Measurements from ENCODE around the gene UBE2V1.
A peak's percentile ranks its signal among the peaks of the same experiment; 100 is the strongest.

UBE2V1 gene

DNA sequence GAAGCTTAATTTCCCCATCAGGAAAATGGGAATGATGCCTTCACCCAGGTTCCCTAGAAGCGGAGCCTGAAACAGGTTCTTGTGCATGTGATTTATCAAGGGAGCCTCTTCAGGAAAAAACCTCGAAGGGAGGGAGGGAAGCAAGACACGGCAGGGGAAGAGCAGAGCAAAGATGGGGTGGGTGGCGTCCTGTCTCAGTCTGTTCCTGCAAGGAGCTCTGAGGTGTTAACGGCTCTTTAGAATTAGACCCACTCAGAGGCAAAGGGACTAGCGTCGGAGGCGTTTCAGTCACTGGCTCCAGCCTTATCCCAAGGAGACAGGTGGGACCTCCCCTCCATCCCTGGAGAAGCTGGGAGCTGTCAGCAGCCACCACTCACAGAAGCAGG lies 15.6 kb upstream of the UBE2V1 start:
- FAIRE-seq, result no peak
- no peak for TF ChIP-seq POLR2A (IDR thresholded peaks at IDR 0.05; ENCODE audit: low read depth, low read length)
- no peak for TF ChIP-seq PAX5 (IDR thresholded peaks at IDR 0.05; ENCODE audit: insufficient read depth, low read length, severe bottlenecking)
- no peak for TF ChIP-seq POU2F2 (IDR thresholded peaks at IDR 0.05; ENCODE audit: low read depth, low read length)
- no peak for TF ChIP-seq TAF1 (IDR thresholded peaks at IDR 0.05; ENCODE audit: low read depth, low read length)
- TF ChIP-seq POLR2AphosphoS5 (IDR thresholded peaks at IDR 0.05; ENCODE audit: low read depth, low read length), result no peak
- TF ChIP-seq SPI1 (IDR thresholded peaks at IDR 0.05; ENCODE audit: low read depth, low read length), result no peak

DNA sequence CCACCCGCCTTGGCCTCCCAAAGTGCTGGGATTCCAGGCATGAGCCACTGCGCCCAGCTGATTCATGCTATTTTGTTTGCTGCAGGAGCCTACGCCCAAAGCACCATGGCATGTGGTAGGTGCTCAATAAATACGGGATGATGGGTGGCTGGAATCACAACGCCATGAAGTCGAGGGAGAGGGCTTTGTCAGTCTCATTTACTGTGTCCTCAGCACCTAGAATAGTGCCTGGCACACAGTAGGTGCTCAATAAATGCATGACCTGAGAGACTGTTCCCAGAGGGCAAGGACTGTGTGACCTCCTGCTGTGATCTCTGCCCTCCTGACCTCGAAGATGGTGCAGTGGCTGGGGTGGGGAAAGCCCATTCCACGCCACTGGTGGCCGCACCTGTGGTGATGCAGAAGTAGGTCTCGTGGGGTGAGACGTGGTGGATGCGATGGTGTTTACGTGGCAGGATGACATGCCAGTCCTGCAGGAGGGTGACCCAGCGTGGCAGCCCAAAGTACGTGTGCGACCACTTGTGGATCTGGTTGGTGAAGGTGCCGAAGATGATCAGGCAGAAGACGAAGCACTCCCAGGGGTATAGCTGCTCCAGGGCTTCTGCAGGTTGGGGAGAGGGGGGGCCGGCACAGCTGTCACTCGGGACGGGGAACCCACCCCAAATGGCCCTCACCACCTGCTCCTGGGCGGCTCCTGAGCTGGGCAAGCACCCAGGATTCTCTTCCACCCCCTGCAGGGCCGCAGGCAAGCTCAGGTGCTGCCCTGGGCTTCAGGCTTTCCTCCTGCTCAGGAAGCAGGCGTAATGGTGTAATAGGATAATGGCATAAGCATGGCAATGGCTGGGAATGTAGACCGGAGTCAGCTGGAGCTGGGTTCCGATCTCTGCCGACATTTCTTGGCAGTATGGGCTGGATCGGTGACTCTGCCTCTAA lies 14.9 kb upstream of the UBE2V1 start:
- no peak for TF ChIP-seq POLR2A (IDR thresholded peaks at IDR 0.05; ENCODE audit: low read depth, low read length)
- TF ChIP-seq POLR2AphosphoS5 (IDR thresholded peaks at IDR 0.05; ENCODE audit: low read depth, low read length), result no peak
- TF ChIP-seq PAX5 (IDR thresholded peaks at IDR 0.05; ENCODE audit: insufficient read depth, low read length, severe bottlenecking), result no peak
- TF ChIP-seq TAF1 (IDR thresholded peaks at IDR 0.05; ENCODE audit: low read depth, low read length), result no peak
- TF ChIP-seq POU2F2 (IDR thresholded peaks at IDR 0.05; ENCODE audit: low read depth, low read length), result no peak
- no peak for TF ChIP-seq SPI1 (IDR thresholded peaks at IDR 0.05; ENCODE audit: low read depth, low read length)
- DNase-seq (ENCODE audit: insufficient read length, low spot score) (no peak), FAIRE-seq (peak; percentile 31)

More for the DNA sequence above, 15.6 kb upstream of the UBE2V1 start:
- DNase-seq (ENCODE audit: insufficient read length, low spot score), result no peak

DNA sequence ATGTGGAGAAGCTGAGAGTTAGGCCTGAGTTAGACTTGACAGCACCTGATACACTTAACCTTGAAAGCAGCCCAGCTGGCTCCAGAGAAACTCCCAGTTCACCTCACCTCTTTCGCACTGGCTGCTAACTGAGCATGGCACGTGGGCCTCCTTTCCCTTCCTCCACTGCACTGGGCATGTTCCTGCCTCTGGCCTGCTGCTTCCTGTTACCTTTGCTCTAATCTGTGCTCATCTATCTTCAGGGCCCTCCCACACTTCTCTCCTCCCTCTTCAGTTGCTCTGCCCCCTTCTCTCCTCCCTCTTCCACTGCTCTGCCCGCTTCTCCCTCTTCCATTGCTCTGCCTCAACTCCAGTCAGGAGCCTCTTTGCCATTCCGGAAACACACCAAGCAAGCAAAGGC lies 13.7 kb upstream of the UBE2V1 start:
- FAIRE-seq (no peak), DNase-seq (ENCODE audit: insufficient read length, low spot score) (no peak)
- TF ChIP-seq SPI1 (IDR thresholded peaks at IDR 0.05; ENCODE audit: low read depth, low read length) (no peak), PAX5 (IDR thresholded peaks at IDR 0.05; ENCODE audit: insufficient read depth, low read length, severe bottlenecking) (no peak), POLR2A (IDR thresholded peaks at IDR 0.05; ENCODE audit: low read depth, low read length) (no peak), POLR2AphosphoS5 (IDR thresholded peaks at IDR 0.05; ENCODE audit: low read depth, low read length) (no peak), TAF1 (IDR thresholded peaks at IDR 0.05; ENCODE audit: low read depth, low read length) (no peak), POU2F2 (IDR thresholded peaks at IDR 0.05; ENCODE audit: low read depth, low read length) (no peak)

DNA sequence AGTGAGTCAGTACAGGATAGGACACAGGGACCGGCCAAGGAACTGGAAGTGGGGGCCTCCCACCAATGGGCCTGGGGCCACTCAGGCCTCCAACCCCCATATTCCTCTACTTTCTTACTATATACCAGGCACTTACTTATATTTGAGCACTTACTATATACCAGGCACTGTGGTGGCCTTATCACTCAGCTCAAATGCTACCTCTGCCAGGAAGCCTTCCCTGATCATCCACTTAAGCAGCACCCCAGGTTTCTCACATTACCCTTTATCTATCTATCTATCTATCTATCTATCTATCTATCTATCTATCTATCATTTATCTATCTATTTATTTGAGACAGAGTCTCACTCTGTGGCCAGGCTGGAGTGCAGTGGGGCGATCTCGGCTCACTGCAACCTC lies 12.3 kb upstream of the UBE2V1 start:
- TF ChIP-seq PAX5 (IDR thresholded peaks at IDR 0.05; ENCODE audit: insufficient read depth, low read length, severe bottlenecking), result no peak
- TF ChIP-seq POLR2A (IDR thresholded peaks at IDR 0.05; ENCODE audit: low read depth, low read length), result no peak
- TF ChIP-seq POU2F2 (IDR thresholded peaks at IDR 0.05; ENCODE audit: low read depth, low read length), result no peak
- TF ChIP-seq TAF1 (IDR thresholded peaks at IDR 0.05; ENCODE audit: low read depth, low read length), result no peak
- TF ChIP-seq SPI1 (IDR thresholded peaks at IDR 0.05; ENCODE audit: low read depth, low read length), result no peak
- no peak for TF ChIP-seq POLR2AphosphoS5 (IDR thresholded peaks at IDR 0.05; ENCODE audit: low read depth, low read length)
- DNase-seq (ENCODE audit: insufficient read length, low spot score), result no peak
- FAIRE-seq, result no peak

DNA sequence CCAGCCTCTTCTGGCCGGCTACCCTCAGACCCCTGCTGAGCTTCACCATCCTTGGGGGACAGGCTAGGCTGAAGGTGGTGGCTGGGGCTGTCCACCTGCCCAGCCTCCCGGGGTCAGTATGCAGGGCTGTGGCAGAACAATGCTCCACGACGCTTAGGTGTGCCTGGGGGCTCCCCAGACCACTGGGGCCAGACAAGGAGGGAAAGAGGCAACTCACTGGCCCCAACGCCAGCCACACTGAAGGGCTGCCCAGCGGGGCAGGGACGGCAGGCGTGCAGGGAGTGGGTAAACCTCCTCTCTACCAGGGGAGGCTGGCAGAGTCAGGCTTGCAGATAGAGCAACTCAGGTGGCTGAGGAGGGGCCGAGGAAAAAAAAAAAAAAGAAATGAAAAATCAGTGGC lies 11.5 kb upstream of the UBE2V1 start:
- TF ChIP-seq PAX5 (IDR thresholded peaks at IDR 0.05; ENCODE audit: insufficient read depth, low read length, severe bottlenecking), result no peak
- no peak for TF ChIP-seq SPI1 (IDR thresholded peaks at IDR 0.05; ENCODE audit: low read depth, low read length)
- TF ChIP-seq POU2F2 (IDR thresholded peaks at IDR 0.05; ENCODE audit: low read depth, low read length), result no peak
- no peak for TF ChIP-seq TAF1 (IDR thresholded peaks at IDR 0.05; ENCODE audit: low read depth, low read length)
- no peak for TF ChIP-seq POLR2A (IDR thresholded peaks at IDR 0.05; ENCODE audit: low read depth, low read length)
- TF ChIP-seq POLR2AphosphoS5 (IDR thresholded peaks at IDR 0.05; ENCODE audit: low read depth, low read length), result no peak
- FAIRE-seq (no peak), DNase-seq (ENCODE audit: insufficient read length, low spot score) (no peak)

DNA sequence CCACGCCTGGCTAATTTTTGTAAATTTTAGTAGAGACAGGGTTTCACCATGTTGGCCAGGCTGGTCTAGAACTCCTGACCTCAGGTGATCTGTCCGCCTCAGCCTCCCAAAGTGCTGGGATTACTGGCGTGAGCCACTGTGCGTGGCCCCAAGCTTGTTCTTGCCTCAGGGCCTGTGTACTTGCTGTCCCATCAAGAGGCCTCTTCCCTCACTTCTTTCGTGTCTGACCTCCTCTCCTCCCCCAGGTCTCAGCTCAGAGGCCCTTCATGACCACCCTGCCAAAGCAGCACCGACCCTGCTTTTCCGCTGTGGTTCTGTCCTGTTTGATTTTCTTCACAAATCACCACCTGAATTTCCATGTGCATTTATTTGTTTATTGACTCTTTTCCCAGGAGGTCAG lies 10.5 kb upstream of the UBE2V1 start:
- no peak for TF ChIP-seq POLR2AphosphoS5 (IDR thresholded peaks at IDR 0.05; ENCODE audit: low read depth, low read length)
- TF ChIP-seq POU2F2 (IDR thresholded peaks at IDR 0.05; ENCODE audit: low read depth, low read length), result no peak
- no peak for TF ChIP-seq POLR2A (IDR thresholded peaks at IDR 0.05; ENCODE audit: low read depth, low read length)
- no peak for TF ChIP-seq TAF1 (IDR thresholded peaks at IDR 0.05; ENCODE audit: low read depth, low read length)
- TF ChIP-seq SPI1 (IDR thresholded peaks at IDR 0.05; ENCODE audit: low read depth, low read length), result no peak
- no peak for TF ChIP-seq PAX5 (IDR thresholded peaks at IDR 0.05; ENCODE audit: insufficient read depth, low read length, severe bottlenecking)
- FAIRE-seq (no peak), DNase-seq (ENCODE audit: insufficient read length, low spot score) (no peak)

DNA sequence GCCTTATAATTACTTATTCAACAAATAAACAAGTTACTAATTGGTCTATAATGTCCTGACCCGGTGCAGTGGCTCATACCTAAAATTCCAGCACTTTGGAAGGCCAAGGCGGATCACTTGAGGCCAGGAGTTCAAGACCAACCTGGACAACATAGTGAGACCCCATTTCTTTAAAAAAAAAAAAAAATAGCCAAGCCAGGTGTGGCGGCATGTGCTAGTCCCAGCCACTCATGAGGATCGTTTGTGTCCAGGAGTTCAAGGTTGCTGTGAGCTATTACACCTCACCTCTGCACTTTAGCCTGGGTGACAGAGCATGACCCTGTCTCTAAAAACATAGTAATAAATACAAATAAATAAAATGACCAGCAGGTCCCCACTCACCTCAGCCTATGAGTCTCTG lies 9.8 kb upstream of the UBE2V1 start:
- FAIRE-seq, result no peak
- TF ChIP-seq TAF1 (IDR thresholded peaks at IDR 0.05; ENCODE audit: low read depth, low read length), result no peak
- no peak for TF ChIP-seq POLR2AphosphoS5 (IDR thresholded peaks at IDR 0.05; ENCODE audit: low read depth, low read length)
- no peak for DNase-seq (ENCODE audit: insufficient read length, low spot score)

DNA sequence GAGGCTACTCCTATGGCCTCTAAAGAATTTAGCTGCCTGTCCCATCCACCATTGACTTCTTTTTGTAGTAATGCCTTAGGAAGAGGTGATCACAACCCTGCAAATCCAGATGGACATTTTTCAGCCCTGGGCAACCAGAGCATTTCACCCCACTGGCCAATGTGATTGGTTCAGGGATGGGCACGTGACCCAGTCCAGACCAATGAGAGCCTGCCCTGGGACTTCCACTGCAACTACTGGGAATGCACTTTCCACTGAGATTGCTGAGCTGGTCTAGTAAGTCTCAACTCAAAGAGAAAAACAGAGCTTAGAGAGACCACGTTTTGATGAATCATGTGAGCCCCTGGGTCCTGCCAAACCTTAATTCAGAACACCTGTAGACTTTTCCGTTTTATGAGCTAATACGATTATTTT lies 8.9 kb upstream of the UBE2V1 start:
- DNase-seq (ENCODE audit: insufficient read length, low spot score) (no peak), FAIRE-seq (no peak)
- TF ChIP-seq POU2F2 (IDR thresholded peaks at IDR 0.05; ENCODE audit: low read depth, low read length) (no peak), TAF1 (IDR thresholded peaks at IDR 0.05; ENCODE audit: low read depth, low read length) (no peak)

DNA sequence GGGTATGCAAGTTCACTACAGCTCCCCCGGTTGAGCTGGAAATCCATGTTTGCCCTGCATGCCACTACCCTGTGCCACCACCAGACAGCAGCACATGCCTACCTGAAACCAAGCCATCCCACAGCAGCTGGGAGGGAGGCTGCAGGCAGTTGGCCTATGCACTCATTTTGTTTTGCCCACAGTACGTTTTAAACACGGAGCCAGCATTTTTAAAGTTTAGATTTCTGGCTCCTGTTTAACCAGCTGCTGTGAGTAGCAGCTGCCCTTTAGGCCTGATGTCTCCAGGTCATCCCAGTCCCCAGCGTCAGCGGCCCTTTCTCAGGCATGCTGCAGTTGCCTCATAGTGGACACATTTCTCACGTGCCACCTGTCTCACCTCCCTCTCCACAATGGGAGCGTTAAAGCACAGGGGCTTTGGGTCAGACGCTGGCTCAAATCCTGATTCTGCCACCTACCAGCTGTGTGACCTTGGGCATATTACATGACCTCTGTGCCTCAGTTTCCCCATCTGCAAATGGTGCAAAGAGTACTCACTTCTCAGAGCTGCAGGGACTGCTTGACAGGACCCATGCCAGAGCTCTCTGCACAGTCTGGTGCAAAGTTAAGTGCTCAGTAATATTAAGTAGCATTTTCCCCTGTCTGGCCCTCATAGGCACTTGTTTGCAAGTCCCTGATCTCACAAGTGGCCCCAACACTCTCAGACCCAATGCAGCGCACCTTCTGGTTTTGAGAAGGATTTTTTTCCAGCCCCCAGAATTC lies 8.2 kb upstream of the UBE2V1 start:
- DNase-seq (ENCODE audit: insufficient read length, low spot score), result no peak
- no peak; the same call in 1 of the 2 replicates for TF ChIP-seq POLR2A (IDR thresholded peaks at IDR 0.05; ENCODE audit: low read depth, low read length)
- no peak for TF ChIP-seq POLR2AphosphoS5 (IDR thresholded peaks at IDR 0.05; ENCODE audit: low read depth, low read length)
- no peak for TF ChIP-seq TAF1 (IDR thresholded peaks at IDR 0.05; ENCODE audit: low read depth, low read length)
- no peak for TF ChIP-seq POU2F2 (IDR thresholded peaks at IDR 0.05; ENCODE audit: low read depth, low read length)
- no peak for TF ChIP-seq PAX5 (IDR thresholded peaks at IDR 0.05; ENCODE audit: insufficient read depth, low read length, severe bottlenecking)
- no peak for TF ChIP-seq SPI1 (IDR thresholded peaks at IDR 0.05; ENCODE audit: low read depth, low read length)
- FAIRE-seq, result no peak

Data from GM12891 (cell line).